GM21423 (cell line): ENCODE results near the gene SLC16A6.
"Not testable (repeated sequence)": the region's sequence is repeated elsewhere in the genome, so short reads cannot be mapped to it uniquely, and the experiment has no call there.

Source experiments
- ATAC-seq: cut with Tn5 transposase; IDR thresholded peaks from one replicate; pipeline ENCODE4 v1.9.1; 2021; ENCODE audit warnings: mild to moderate bottlenecking, moderate library complexity; ENCODE audit not compliant: unreplicated experiment

Gene SLC16A6

DNA sequence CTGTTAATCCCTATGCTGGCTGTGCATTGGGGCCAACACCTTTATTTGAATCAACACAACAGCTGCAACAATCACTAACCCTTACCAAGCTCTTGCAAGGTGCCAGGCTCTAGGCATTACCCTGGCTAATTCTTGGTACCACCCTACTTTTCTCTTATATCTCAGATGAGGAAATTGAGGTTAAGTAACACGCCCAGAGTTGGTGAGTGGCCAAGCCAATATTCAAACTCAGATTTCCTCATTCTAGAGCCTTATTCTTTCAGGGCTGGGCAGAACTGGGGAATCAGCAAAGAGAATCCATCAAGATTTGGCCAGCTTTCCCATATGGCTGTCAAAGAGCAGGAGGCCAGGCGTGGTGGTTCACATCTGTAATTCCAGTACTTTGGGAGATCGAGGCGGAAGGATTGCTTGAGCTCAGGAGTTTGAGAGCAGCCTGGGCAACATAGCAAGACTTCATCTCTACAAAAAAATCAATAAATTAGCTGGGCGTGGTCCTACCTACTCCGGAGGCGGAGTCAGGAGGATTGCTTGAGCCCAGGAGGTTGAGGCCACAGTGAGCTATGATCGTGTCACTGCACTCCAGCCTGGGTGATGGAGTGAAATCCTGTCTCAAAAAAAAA, 24.1 kb upstream of the SLC16A6 start:
- no peak for ATAC-seq

DNA sequence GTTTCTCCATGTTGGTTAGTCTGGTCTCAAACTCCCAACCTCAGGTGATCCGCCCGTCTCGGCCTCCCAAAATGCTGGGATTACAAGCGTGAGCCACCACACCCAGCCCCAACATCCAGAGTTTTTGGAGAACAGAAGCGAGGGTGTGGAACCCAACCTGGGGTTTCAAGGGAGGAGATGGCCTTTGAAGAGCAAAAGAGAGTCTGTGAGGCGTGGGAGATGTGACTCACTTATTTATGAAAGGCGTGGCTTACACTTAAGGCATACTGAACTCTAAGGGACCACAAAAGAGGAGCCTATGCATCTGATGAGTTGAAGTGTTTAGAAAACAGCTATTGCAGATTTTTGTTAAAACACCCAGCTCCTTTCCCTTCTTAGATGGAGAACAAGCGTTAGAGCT, 19.2 kb upstream of the SLC16A6 start:
- no peak for ATAC-seq

DNA sequence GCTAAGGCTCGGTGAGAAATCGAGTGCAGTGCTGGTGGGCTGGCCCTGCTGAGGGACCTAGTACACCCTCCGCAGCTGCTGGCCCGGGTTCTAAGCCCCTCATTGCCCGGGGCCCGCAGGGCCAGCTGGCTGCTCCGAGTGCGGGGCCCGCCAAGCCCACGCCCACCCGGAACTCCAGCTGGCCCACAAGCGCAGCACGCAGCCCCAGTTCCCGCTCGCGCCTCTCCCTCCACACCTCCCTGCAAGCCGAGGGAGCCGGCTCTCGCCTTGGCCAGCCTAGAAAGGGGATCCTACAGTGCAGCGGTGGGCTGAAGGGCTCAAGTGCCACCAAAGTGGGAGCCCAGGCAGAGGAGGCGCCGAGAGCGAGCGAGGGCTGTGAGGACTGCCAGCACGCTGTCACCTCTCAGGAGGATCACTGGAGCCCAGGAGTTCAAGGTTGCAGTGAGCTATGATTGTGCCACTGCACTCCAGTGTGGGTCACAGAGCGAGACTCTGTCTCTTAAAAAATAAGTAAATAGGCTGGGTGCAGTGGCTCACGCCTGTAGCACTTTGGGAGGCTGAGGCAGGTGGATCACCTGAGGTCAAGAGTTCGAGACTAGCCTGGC, 18.2 kb upstream of the SLC16A6 start:
- ATAC-seq: not testable (repeated sequence)

DNA sequence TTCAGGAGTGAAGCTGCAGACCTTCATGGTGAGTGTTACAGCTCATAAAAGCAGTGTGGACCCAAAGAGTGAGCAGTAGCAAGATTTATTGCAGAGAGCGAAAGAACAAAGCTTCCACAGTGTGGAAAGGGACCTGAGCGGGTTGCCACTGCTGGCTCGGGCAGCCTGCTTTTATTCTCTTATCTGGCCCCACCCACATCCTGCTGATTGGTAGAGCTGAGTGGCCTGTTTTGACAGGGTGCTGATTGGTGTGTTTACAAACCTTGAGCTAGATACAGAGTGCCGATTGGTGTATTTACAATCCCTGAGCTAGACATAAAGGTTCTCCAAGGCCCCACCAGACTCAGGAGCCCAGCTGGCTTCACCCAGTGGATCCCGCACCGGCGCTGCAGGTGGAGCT, 17.6 kb upstream of the SLC16A6 start:
- not testable (repeated sequence) for ATAC-seq

DNA sequence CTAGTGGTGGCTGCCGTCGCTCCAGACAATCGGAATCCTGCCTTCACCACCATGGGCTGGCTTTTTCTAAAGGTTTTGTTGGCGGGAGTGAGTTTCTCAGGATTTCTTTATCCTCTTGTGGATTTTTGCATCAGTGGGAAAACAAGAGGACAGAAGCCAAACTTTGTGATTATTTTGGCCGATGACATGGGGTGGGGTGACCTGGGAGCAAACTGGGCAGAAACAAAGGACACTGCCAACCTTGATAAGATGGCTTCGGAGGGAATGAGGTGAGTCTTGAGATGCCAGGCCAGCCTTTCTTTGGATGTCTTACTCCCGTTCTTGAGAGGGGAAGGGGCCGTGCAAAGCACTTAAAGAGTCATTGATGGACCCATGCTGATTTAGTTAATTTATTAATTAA, 16.5 kb upstream of the SLC16A6 start:
- ATAC-seq: no peak

DNA sequence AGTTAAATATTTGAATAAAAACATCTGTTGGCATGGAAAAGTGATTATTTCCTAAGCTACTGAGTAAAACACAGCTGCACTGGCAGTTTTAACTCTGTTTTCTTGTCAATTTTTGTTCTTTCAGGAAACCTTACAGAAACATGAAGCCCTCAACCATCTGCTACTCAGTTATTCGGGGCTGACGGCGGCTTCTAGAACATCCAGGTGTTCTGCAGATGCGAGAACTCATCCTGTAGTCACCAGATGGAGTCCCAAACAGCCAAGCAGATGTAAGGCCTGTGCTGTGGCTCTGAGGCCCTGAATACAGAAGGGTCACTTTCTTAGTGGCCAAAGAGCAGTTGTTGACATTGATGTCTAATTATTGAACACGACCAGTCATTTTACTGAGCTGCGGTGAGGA, 15.9 kb upstream of the SLC16A6 start:
- ATAC-seq: no peak

DNA sequence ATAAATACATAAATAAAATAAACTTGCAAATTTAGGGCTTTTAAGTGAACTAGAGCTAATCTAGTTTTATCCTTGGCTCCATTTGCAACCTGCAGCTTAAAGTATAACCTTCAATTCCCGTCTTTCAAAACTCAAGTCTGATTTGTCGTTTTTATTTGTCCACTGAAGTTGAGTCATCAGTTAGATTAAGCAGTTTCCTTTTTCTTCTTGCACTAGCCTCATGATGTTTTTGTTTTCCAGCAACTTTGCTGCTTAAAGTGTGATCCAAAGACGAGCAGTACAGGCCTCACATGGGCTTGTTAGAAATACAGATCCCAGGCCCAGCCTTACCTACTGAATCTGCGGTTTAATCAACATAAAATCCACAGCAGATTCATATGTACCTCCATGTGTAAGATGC, 14.2 kb upstream of the SLC16A6 start:
- no peak for ATAC-seq

DNA sequence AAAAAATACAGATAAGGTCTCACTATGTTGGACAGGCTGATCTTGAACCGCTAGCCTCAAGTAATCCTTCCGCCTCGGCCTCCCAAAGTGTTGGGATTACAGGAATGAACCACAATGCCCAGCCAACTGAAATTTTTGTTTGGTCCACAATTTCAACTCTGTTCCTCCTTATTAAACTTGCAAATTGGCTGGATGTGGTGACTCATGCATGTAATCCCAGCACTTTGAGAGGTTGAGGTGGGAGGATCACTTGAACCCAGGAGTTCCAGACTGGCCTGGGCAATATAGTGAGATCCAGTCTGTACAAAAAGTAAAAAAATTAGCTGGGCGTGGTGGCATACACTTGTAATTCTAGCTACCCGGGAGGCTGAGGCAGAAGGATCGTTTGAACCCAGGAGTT, 13.8 kb upstream of the SLC16A6 start:
- no peak for ATAC-seq

DNA sequence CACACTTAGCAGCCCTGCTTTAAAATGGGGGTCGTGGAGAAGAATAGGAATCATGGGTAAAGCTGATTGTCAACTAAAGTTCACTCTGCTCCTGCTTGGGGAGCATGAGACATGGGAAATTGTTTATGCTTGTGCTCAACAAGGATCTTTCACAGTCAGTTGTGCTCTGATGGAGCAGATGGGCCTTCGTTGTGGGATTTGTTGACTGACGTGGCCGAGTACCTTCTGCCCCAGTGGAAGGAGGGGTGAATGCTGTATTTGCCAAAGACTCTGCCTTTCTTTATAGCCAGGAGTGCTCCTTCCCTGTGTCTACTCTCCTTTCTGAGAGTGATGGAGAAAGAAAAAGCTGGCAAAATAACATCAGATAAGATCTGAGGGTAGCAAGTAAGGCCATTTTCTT, 11.7 kb upstream of the SLC16A6 start:
- no peak for ATAC-seq

DNA sequence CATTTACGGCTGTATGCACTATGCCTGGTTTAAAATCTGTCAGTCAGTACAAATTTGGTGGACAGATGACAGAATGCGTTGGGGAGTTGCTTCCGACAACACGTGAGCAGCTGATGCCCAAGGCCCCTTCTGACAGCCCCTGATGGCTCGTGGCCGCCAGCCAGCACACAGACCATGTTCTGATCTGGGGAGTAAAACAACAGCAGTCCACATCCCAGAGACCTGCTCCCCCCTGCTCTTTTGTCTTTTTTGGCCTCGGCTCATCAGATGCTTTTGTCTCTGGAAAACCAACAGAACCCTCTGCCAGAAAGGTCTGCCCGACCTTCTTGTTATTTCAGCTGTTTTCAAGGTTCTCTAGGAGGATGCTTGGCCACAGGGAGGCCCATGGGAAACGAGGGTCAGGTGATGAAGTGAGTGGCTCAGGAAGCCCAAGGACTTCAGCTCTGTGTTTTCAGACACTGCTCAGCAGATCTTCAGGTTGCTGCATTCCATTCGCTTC, 11.2 kb upstream of the SLC16A6 start:
- ATAC-seq: no peak

DNA sequence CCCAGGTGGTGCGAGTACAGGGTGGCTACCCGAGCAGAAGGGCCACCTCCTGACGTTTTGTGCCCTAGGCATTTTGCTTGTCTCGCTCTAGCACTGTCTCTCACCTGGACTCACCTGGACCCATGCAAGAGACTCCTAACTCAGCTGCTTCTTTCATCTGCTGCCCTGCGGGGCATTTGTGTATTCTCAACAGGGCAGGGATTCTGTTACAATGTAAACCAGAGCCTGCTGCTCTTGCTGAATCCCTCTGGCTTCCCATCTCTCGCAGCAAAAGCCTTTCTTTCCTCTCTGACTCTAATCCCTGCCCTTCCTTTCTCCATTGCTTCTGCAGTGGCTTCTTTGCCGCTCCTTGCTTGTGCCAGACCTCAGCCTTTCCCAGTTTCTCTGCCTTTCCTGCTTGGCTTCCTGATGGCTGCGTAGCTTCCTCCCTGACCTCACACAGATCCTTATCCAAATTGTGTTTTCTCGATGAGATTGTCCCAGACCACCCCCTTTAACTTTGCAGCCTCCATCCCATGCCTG, 10.6 kb upstream of the SLC16A6 start:
- ATAC-seq: no peak

DNA sequence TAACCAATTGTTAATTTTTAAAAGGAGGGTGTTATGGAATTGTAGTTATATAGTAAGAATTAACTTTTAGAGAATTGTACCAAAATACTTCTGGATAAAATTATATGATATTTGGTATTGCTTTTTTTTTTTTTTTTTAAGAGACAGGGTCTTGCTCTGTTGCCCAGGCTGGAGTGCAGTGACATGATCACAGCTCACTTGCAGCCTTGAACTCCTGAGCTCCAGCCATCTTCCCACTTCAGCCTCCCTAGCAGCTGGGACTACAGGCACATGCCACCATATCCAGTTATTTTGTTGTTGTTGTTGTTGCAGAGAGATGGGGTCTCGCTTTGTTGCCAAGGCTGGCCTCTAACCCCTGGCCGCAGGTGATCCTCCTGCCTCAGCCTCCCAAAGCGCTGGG, 8.9 kb upstream of the SLC16A6 start:
- ATAC-seq: no peak

DNA sequence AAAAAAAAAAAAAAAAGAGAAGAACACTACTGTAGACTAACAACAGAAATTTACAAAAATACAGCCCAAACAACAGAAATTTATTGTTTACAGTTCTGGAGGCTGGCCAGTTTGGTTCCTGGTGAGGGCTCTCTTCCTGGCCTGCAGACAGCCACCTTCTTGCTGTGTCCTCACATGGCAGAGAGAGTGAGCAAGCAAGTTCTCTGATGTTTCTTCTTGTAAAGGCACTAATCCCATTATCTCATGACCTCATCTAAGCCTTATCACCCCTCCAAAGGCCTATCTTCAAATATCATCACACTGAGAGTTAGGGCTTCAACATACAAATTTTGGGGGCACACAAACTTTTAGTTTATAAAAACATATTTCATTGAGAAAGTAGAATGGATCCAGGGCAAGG, 7.7 kb upstream of the SLC16A6 start:
- no peak for ATAC-seq

DNA sequence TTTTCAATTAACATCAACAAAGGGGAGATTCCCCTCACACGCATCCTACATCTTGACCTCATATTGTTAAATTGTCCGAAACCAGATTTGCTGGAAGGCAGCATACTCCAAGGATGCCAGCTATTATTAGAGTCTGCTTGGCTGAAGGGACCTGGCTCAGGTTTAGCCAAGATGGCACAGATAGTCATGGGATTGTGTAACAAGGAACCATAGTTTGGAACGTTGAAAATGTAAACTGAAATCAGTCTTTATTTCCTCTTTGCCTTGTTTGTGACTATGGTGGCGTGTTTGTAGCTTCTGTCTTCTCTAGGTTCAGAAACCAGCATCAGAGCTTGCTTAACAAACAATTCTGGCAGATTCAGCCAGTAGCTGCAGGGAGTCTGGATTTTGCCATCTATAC, 6.3 kb upstream of the SLC16A6 start:
- ATAC-seq: no peak

DNA sequence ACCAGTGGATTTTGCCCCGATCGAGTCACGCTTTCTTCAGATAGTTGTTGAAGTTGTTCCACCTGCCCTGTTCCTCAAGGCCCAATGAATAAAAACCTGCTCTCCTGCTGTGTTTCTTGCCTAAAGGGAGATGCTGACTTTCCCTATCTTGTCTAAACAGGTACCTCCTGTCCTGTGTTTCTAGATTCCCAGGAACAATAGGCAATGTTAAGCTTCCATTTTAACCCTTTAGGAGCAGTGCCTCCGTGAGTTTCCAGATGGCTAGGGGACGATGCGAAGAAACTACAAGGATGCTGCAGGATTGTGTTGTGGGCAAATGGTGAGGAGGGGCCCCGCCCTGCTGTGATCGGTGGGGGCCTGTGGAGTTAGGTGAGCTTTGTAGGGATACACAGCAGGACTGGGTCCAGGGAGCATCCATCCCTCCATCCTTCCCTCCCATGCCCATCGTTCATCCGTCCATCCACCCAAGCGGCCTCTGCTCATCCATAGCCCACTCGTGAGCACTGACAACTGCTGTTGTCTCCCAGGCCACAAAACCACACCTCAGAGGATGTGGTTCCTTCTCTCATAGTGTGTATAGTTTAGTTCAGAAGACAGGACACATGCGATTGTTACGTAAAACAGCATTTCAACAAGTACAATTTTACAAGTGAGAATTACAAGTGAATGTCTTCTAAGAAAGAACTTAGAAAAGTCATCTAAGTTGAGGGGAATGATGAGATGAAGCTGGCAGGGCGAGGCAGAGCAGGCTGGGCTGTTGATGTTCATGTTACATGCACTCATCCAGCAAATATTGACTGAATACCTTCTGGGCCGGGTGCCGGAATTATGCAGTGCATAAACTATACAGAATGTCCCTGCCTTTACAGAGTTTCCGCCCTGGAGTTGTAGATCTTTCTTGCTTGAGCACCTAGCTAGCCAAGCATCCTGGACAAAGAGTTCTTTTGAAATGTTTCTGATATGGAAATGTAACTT, 5.6 kb upstream of the SLC16A6 start:
- ATAC-seq: no peak

DNA sequence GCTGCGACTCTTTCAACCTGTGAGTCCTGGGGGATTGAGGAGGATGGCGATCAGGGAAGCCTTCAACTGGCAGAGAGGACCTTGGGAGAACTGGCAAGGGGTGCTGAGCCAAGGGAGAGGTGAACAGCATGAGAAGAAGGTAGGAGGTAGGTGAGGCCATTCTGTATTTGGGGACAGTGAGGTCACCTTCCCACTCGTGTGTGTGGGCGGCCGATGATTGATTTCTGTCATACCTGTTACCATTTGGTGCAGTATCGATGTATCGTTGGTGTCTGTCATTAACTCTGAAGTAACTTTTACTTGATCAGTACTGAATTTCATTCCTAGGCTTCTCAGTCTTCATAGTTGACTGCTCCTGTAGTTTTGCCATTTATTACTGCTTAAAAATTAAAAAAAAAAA, 4.2 kb upstream of the SLC16A6 start:
- ATAC-seq: no peak

DNA sequence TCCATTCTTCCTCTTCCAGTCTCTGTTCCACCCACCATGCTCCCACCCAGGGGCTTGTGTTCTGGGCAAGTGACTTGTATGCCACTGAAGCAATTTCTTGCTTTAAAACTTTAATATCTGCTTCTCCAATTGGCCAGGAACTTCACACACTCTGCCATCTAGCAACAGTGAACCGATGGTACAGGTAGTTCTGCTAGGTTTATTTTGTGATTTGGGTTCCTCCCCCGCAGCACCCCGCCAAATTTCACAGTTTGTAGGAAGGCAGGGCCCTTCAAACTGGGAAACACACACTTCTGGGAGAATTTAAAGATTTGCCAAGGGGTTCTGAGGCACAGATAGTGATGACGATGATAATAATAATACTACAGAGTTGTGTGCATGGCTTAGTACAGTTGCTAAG, 3.7 kb upstream of the SLC16A6 start:
- ATAC-seq: no peak

DNA sequence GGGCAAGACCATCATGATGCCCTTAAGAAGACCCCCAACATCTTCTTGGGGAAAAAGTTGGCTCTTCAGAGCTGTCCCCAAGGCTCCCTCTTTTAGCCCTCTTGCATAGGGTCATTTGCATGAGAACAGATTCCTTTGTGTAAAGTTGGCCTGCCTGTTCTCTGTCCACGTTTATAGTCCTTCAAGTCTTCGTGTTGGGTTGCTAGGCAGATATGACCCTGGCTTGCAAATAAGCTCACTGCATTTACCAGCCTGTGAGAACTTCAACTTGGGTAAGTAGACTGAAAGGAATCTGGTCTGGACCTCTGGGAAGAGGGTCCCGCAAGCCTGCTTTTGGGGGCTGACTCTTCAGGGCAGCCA, 3.2 kb upstream of the SLC16A6 start:
- no peak for ATAC-seq

DNA sequence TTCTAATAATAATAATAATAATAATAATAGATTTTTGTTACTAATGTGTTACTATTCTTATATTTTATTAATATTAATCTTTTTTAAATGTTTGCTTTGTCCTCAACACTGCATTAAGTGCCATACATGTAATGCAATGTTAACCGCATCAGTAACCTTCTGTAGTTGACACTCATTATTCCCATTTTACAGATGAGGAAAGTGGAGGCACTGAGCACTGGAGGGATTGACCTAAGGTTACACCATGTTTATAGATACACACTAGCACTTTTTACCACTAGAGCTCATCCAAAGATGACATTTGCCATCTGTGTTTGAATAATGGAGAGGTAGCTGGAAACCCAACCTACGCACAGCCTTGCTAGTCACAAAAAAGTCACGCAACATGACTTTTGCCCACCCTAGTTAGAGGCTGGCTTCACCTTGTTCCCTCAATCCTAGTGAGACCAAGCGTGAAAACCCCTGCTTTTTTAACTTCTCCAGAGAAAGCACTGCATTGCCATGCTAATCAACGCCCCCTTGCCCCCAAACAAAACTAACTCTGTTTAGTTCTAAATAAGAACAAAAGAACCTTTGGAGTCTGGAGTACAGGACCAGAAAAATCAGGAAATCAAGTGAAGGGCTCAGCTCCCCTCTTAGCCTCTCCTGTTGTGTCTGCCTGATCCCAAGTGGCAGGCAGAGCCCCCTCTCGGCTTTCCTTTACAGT, 2.7 kb upstream of the SLC16A6 start:
- no peak for ATAC-seq

DNA sequence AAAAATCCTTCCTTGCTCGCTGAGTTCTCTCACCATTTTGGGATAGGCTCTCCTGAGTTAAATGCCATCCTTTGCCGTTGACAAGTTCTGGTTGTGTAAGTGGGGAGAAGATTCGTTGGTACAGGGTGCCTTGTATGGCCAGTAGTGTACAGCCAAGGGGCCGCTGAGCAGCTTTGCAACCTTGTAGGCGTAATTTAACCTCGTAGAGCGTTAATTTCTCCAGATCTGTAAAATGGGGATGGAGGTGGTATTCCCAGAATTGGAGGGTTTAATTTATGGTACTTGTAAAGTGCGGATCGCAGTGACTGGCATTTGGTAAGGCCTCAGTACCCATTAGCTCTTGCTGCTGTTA, 1.7 kb upstream of the SLC16A6 start:
- no peak for ATAC-seq
